Measurements from ENCODE around the gene MCC.

MCC gene

GRCh38 chr5:113123618-113124017 is 364.6 kb downstream of the MCC start:
- no peaks in the 10 kb centered on the region for H3K36me3 ChIP-seq (ENCODE audit: insufficient read depth, low read length)
- no peaks in the 10 kb centered on the region for H3K27me3 ChIP-seq (ENCODE audit: control insufficient read depth in 1 of 2, insufficient read depth in 2 of 2, low read length in 2 of 2)
- no peaks in the 10 kb centered on the region for H3K9me3 ChIP-seq (ENCODE audit: low read length)
- H3K9ac ChIP-seq (ENCODE audit: low read length): no peak overlapping the region
- peaks cover 4% of the 10 kb centered on the region for H3K4me1 ChIP-seq (ENCODE audit: insufficient read depth, low read length)
- H3K27ac ChIP-seq (ENCODE audit: low read depth, low read length): no peak overlapping the region
- H3K4me3 ChIP-seq (ENCODE audit: low read depth in 1 of 2, low read length in 2 of 2): no peak overlapping the region

GRCh38 chr5:113122053-113122452 is 366.2 kb downstream of the MCC start:
- Histone ChIP-seq H3K9ac (ENCODE audit: low read length) (no peak overlapping the region), H3K36me3 (ENCODE audit: insufficient read depth, low read length) (no peaks in the 10 kb centered on the region), H3K4me1 (ENCODE audit: insufficient read depth, low read length) (peaks cover 7% of the 10 kb centered on the region), H3K27ac (ENCODE audit: low read depth, low read length) (no peak overlapping the region), H3K27me3 (ENCODE audit: control insufficient read depth in 1 of 2, insufficient read depth in 2 of 2, low read length in 2 of 2) (no peaks in the 10 kb centered on the region), H3K4me3 (ENCODE audit: low read depth in 1 of 2, low read length in 2 of 2) (no peak overlapping the region), H3K9me3 (ENCODE audit: low read length) (no peaks in the 10 kb centered on the region)

GRCh38 chr5:113119246-113119924 is 368.9 kb downstream of the MCC start:
- Histone ChIP-seq H3K9me3 (ENCODE audit: low read length) (no peaks in the 10 kb centered on the region), H3K27ac (ENCODE audit: low read depth, low read length) (no peak overlapping the region), H3K4me3 (ENCODE audit: low read depth in 1 of 2, low read length in 2 of 2) (no peak overlapping the region), H3K27me3 (ENCODE audit: control insufficient read depth in 1 of 2, insufficient read depth in 2 of 2, low read length in 2 of 2) (no peaks in the 10 kb centered on the region), H3K4me1 (ENCODE audit: insufficient read depth, low read length) (peaks cover 7% of the 10 kb centered on the region), H3K9ac (ENCODE audit: low read length) (no peak overlapping the region), H3K36me3 (ENCODE audit: insufficient read depth, low read length) (no peaks in the 10 kb centered on the region)

- H3K36me3 ChIP-seq (ENCODE audit: insufficient read depth, low read length): no peaks in the 10 kb centered on the region
- H3K4me1 ChIP-seq (ENCODE audit: insufficient read depth, low read length): peaks cover 7% of the 10 kb centered on the region
- H3K27me3 ChIP-seq (ENCODE audit: control insufficient read depth in 1 of 2, insufficient read depth in 2 of 2, low read length in 2 of 2): no peaks in the 10 kb centered on the region
- no peak overlapping the region for H3K27ac ChIP-seq (ENCODE audit: low read depth, low read length)
- no peaks in the 10 kb centered on the region for H3K9me3 ChIP-seq (ENCODE audit: low read length)
- no peak overlapping the region for H3K4me3 ChIP-seq (ENCODE audit: low read depth in 1 of 2, low read length in 2 of 2)
- no peak overlapping the region for H3K9ac ChIP-seq (ENCODE audit: low read length)
Measured at GRCh38 chr5:113118765-113119164, 369.5 kb downstream of the MCC start.

GRCh38 chr5:113118298-113118697 is 370.0 kb downstream of the MCC start:
- no peaks in the 10 kb centered on the region for H3K9me3 ChIP-seq (ENCODE audit: low read length)
- H3K4me3 ChIP-seq (ENCODE audit: low read depth in 1 of 2, low read length in 2 of 2): no peak overlapping the region
- H3K9ac ChIP-seq (ENCODE audit: low read length): no peak overlapping the region
- H3K4me1 ChIP-seq (ENCODE audit: insufficient read depth, low read length): peaks cover 7% of the 10 kb centered on the region
- H3K27ac ChIP-seq (ENCODE audit: low read depth, low read length): no peak overlapping the region
- H3K36me3 ChIP-seq (ENCODE audit: insufficient read depth, low read length): no peaks in the 10 kb centered on the region
- no peaks in the 10 kb centered on the region for H3K27me3 ChIP-seq (ENCODE audit: control insufficient read depth in 1 of 2, insufficient read depth in 2 of 2, low read length in 2 of 2)

GRCh38 chr5:113117543-113118115 is 370.6 kb downstream of the MCC start:
- peaks cover 7% of the 10 kb centered on the region for H3K4me1 ChIP-seq (ENCODE audit: insufficient read depth, low read length)
- H3K27me3 ChIP-seq (ENCODE audit: control insufficient read depth in 1 of 2, insufficient read depth in 2 of 2, low read length in 2 of 2): no peaks in the 10 kb centered on the region
- no peaks in the 10 kb centered on the region for H3K36me3 ChIP-seq (ENCODE audit: insufficient read depth, low read length)
- no peaks in the 10 kb centered on the region for H3K9me3 ChIP-seq (ENCODE audit: low read length)
- no peak overlapping the region for H3K4me3 ChIP-seq (ENCODE audit: low read depth in 1 of 2, low read length in 2 of 2)
- H3K27ac ChIP-seq (ENCODE audit: low read depth, low read length): no peak overlapping the region
- H3K9ac ChIP-seq (ENCODE audit: low read length): no peak overlapping the region

- Histone ChIP-seq H3K9ac (ENCODE audit: low read length) (no peak overlapping the region), H3K4me3 (ENCODE audit: low read depth in 1 of 2, low read length in 2 of 2) (no peak overlapping the region), H3K9me3 (ENCODE audit: low read length) (no peaks in the 10 kb centered on the region), H3K27me3 (ENCODE audit: control insufficient read depth in 1 of 2, insufficient read depth in 2 of 2, low read length in 2 of 2) (no peaks in the 10 kb centered on the region), H3K4me1 (ENCODE audit: insufficient read depth, low read length) (peaks cover 7% of the 10 kb centered on the region), H3K36me3 (ENCODE audit: insufficient read depth, low read length) (no peaks in the 10 kb centered on the region), H3K27ac (ENCODE audit: low read depth, low read length) (no peak overlapping the region)
Measured at GRCh38 chr5:113115956-113116355, 372.3 kb downstream of the MCC start.

- no peaks in the 10 kb centered on the region for H3K36me3 ChIP-seq (ENCODE audit: insufficient read depth, low read length)
- H3K9ac ChIP-seq (ENCODE audit: low read length): no peak overlapping the region
- H3K27ac ChIP-seq (ENCODE audit: low read depth, low read length): no peak overlapping the region
- no peaks in the 10 kb centered on the region for H3K27me3 ChIP-seq (ENCODE audit: control insufficient read depth in 1 of 2, insufficient read depth in 2 of 2, low read length in 2 of 2)
- peaks cover 7% of the 10 kb centered on the region for H3K4me1 ChIP-seq (ENCODE audit: insufficient read depth, low read length)
- no peaks in the 10 kb centered on the region for H3K9me3 ChIP-seq (ENCODE audit: low read length)
- no peak overlapping the region for H3K4me3 ChIP-seq (ENCODE audit: low read depth in 1 of 2, low read length in 2 of 2)
Measured at GRCh38 chr5:113115061-113115460, 373.2 kb downstream of the MCC start.

- H3K4me1 ChIP-seq (ENCODE audit: insufficient read depth, low read length): peaks cover 7% of the 10 kb centered on the region
- no peaks in the 10 kb centered on the region for H3K27me3 ChIP-seq (ENCODE audit: control insufficient read depth in 1 of 2, insufficient read depth in 2 of 2, low read length in 2 of 2)
- no peak overlapping the region for H3K27ac ChIP-seq (ENCODE audit: low read depth, low read length)
- no peaks in the 10 kb centered on the region for H3K36me3 ChIP-seq (ENCODE audit: insufficient read depth, low read length)
- no peak overlapping the region for H3K4me3 ChIP-seq (ENCODE audit: low read depth in 1 of 2, low read length in 2 of 2)
- no peak overlapping the region for H3K9ac ChIP-seq (ENCODE audit: low read length)
- H3K9me3 ChIP-seq (ENCODE audit: low read length): no peaks in the 10 kb centered on the region
Measured at GRCh38 chr5:113114559-113114958, 373.7 kb downstream of the MCC start.

GRCh38 chr5:113112435-113112834 is 375.8 kb downstream of the MCC start:
- no peak overlapping the region for H3K9ac ChIP-seq (ENCODE audit: low read length)
- H3K27ac ChIP-seq (ENCODE audit: low read depth, low read length): no peak overlapping the region
- H3K4me3 ChIP-seq (ENCODE audit: low read depth in 1 of 2, low read length in 2 of 2): no peak overlapping the region

GRCh38 chr5:113110117-113110516 is 378.1 kb downstream of the MCC start:
- H3K4me1 ChIP-seq (ENCODE audit: insufficient read depth, low read length): no peaks in the 10 kb centered on the region
- no peaks in the 10 kb centered on the region for H3K9me3 ChIP-seq (ENCODE audit: low read length)
- no peak overlapping the region for H3K27ac ChIP-seq (ENCODE audit: low read depth, low read length)
- no peaks in the 10 kb centered on the region for H3K27me3 ChIP-seq (ENCODE audit: control insufficient read depth in 1 of 2, insufficient read depth in 2 of 2, low read length in 2 of 2)
- H3K9ac ChIP-seq (ENCODE audit: low read length): no peak overlapping the region
- H3K4me3 ChIP-seq (ENCODE audit: low read depth in 1 of 2, low read length in 2 of 2): no peak overlapping the region
- no peaks in the 10 kb centered on the region for H3K36me3 ChIP-seq (ENCODE audit: insufficient read depth, low read length)

More at GRCh38 chr5:113112435-113112834, 375.8 kb downstream of the MCC start:
- Histone ChIP-seq H3K36me3 (ENCODE audit: insufficient read depth, low read length) (no peaks in the 10 kb centered on the region), H3K27me3 (ENCODE audit: control insufficient read depth in 1 of 2, insufficient read depth in 2 of 2, low read length in 2 of 2) (no peaks in the 10 kb centered on the region), H3K9me3 (ENCODE audit: low read length) (no peaks in the 10 kb centered on the region), H3K4me1 (ENCODE audit: insufficient read depth, low read length) (no peaks in the 10 kb centered on the region)

- Histone ChIP-seq H3K4me1 (ENCODE audit: insufficient read depth, low read length) (no peaks in the 10 kb centered on the region), H3K27ac (ENCODE audit: low read depth, low read length) (no peak overlapping the region), H3K9ac (ENCODE audit: low read length) (no peak overlapping the region), H3K4me3 (ENCODE audit: low read depth in 1 of 2, low read length in 2 of 2) (no peak overlapping the region), H3K36me3 (ENCODE audit: insufficient read depth, low read length) (no peaks in the 10 kb centered on the region), H3K27me3 (ENCODE audit: control insufficient read depth in 1 of 2, insufficient read depth in 2 of 2, low read length in 2 of 2) (no peaks in the 10 kb centered on the region), H3K9me3 (ENCODE audit: low read length) (no peaks in the 10 kb centered on the region)
Measured at GRCh38 chr5:113109344-113109743, 378.9 kb downstream of the MCC start.

Data from muscle layer of colon (tissue), 2 donors.